Small intestine (tissue), 7 donors: ENCODE data around the gene GJC1. TPM values are rescaled to one million over a fixed set of nuclear protein-coding genes. Genes with fewer than 3 reads are reported as not detected.

Experiments used
- DNase-seq, 2 donors: peaks; one replicate each; pipeline versions ENCODE4 v3.0.0 to v3.0.0-alpha.2; 2013
- FAIRE-seq: peaks from 2 replicates; lab custom pipeline; 2012; peaks lifted over from hg19 to GRCh38; lab: Jason Lieb, UNC
- H3K27ac ChIP-seq, 3 donors: one replicate each; pipeline ENCODE4 v1.5.1; 2013; ENCODE audit warnings: low read length in 2 of 3, mild to moderate bottlenecking in 2 of 3, control low read depth in 1 of 3, inconsistent platforms in 1 of 3, low read depth in 1 of 3, moderate library complexity in 1 of 3
- H3K27me3 ChIP-seq, 3 donors: one replicate each; pipeline ENCODE4 v1.6.1; 2013; ENCODE audit warnings: low read length in 3 of 3, inconsistent platforms in 1 of 3; ENCODE audit not compliant: control insufficient read depth in 3 of 3, insufficient read depth in 3 of 3
- H3K36me3 ChIP-seq, 3 donors: one replicate each; pipeline ENCODE4 v1.6.1; 2013; ENCODE audit warnings: low read length in 3 of 3, inconsistent platforms in 1 of 3, low read depth in 1 of 3, mild to moderate bottlenecking in 1 of 3, moderate library complexity in 1 of 3; ENCODE audit not compliant: control insufficient read depth in 3 of 3, insufficient read depth in 2 of 3
- H3K4me1 ChIP-seq, 3 donors: one replicate each; pipeline ENCODE4 v1.6.1; 2013; ENCODE audit warnings: low read length in 2 of 3, inconsistent platforms in 1 of 3, low read depth in 1 of 3, mild to moderate bottlenecking in 1 of 3, moderate library complexity in 1 of 3; ENCODE audit not compliant: control insufficient read depth in 3 of 3, insufficient read depth in 2 of 3
- H3K4me3 ChIP-seq, 3 donors: one replicate each; pipeline ENCODE4 v1.5.1; 2013; ENCODE audit warnings: low read length in 3 of 3, control low read depth in 1 of 3, inconsistent platforms in 1 of 3, low read depth in 1 of 3, mild to moderate bottlenecking in 1 of 3, moderate library complexity in 1 of 3
- H3K9me3 ChIP-seq, 2 donors: one replicate each; pipeline ENCODE4 v1.6.1; 2013; ENCODE audit warnings: low read depth in 1 of 2, low read length in 1 of 2; ENCODE audit not compliant: control insufficient read depth in 2 of 2, insufficient read depth in 1 of 2
- WGBS, 3 donors: extraction: QIAGEN DNeasy Blood & Tissue Kit; methylation state at CpG; one replicate each; pipeline ENCODE4 v1.1.7; 2013; 5-methylcytosine and 5-hydroxymethylcytosine counted together
- polyA plus RNA-seq, 4 donors: library from polyadenylated mRNA; stranded (reverse) in 3 of 4; unstranded in 1 of 4; fragments of 200-250 nt in 3 of 4; fragments of 120-200 nt in 1 of 4; gene quantifications; one replicate each; pipeline versions ENCODE4 v1.2.1 to v1.2.3, GENCODE V29; 2013
- donor health status: healthy with polysubstance abuse.
- donor health status: control.
- donor health status: control.
- donor health status: Bipolar disorder and iron deficiency.
- donor health status: healthy.

GJC1 gene
- polyA plus RNA-seq, 4 donors = 3.2 to 4.7 TPM; not detected in 2

- H3K4me1 ChIP-seq = peaks cover 0 to 9% (median 0%) of the 10 kb centered on the region in 3 donors
- no peaks in the 10 kb centered on the region for H3K36me3 ChIP-seq
- no peak overlapping the region for H3K27ac ChIP-seq
- DNase-seq (no peak), FAIRE-seq (no peak)
- no peaks in the 10 kb centered on the region for H3K9me3 ChIP-seq
- H3K27me3 ChIP-seq = peaks cover 0 to 12% (median 0%) of the 10 kb centered on the region in 3 donors
- WGBS, 3 donors = 59 to 69% (median 68%) methylated on average over 10 to 11 of the region's 11 CpGs
- no peak overlapping the region for H3K4me3 ChIP-seq
Measured at GRCh38 chr17:44770166-44770925, 59.7 kb downstream of the GJC1 start.

- Histone ChIP-seq H3K9me3 (no peaks in the 10 kb centered on the region), H3K27ac (no peak overlapping the region), H3K27me3 (peaks cover 0 to 12% (median 0%) of the 10 kb centered on the region in 3 donors), H3K4me3 (no peak overlapping the region), H3K36me3 (no peaks in the 10 kb centered on the region), H3K4me1 (peaks cover 0 to 5% (median 0%) of the 10 kb centered on the region in 3 donors)
- WGBS, 3 donors = 45 to 72% (median 50%) methylated on average over 12 to 15 of the region's 15 CpGs
- DNase-seq = no peak
- no peak for FAIRE-seq
Measured at GRCh38 chr17:44769647-44770084, 60.4 kb downstream of the GJC1 start.

- FAIRE-seq = no peak
- WGBS, 3 donors = 47 to 61% (median 49%) methylated on average over 5 to 6 of the region's 6 CpGs
- no peak for DNase-seq
Measured at GRCh38 chr17:44769230-44769629, 60.9 kb downstream of the GJC1 start.

GRCh38 chr17:44768505-44769142 is 61.5 kb downstream of the GJC1 start:
- H3K27me3 ChIP-seq = peaks cover 0 to 14% (median 0%) of the 10 kb centered on the region in 3 donors
- no peaks in the 10 kb centered on the region for H3K4me1 ChIP-seq
- no peak for DNase-seq
- no peak for FAIRE-seq
- no peak overlapping the region for H3K4me3 ChIP-seq
- 68 to 69% (median 69%) methylated on average over 11 of the region's 11 CpGs for WGBS, 3 donors
- H3K9me3 ChIP-seq = no peaks in the 10 kb centered on the region
- H3K27ac ChIP-seq = no peak overlapping the region
- no peaks in the 10 kb centered on the region for H3K36me3 ChIP-seq

More at GRCh38 chr17:44769230-44769629, 60.9 kb downstream of the GJC1 start:
- H3K27ac ChIP-seq = no peak overlapping the region
- no peaks in the 10 kb centered on the region for H3K9me3 ChIP-seq
- no peaks in the 10 kb centered on the region for H3K36me3 ChIP-seq
- peaks cover 0 to 2% (median 0%) of the 10 kb centered on the region in 3 donors for H3K4me1 ChIP-seq
- H3K4me3 ChIP-seq = no peak overlapping the region
- peaks cover 0 to 14% (median 0%) of the 10 kb centered on the region in 3 donors for H3K27me3 ChIP-seq

GRCh38 chr17:44767493-44767892 is 62.6 kb downstream of the GJC1 start:
- no peak overlapping the region for H3K4me3 ChIP-seq
- no peak overlapping the region for H3K27ac ChIP-seq
- H3K36me3 ChIP-seq = no peaks in the 10 kb centered on the region
- 47 to 48% (median 48%) methylated on average over 4 of the region's 4 CpGs for WGBS, 3 donors
- DNase-seq (no peak), FAIRE-seq (no peak)
- H3K27me3 ChIP-seq = peaks cover 0 to 12% (median 0%) of the 10 kb centered on the region in 3 donors
- H3K4me1 ChIP-seq = no peaks in the 10 kb centered on the region
- H3K9me3 ChIP-seq = no peaks in the 10 kb centered on the region

- Histone ChIP-seq H3K4me1 (no peaks in the 10 kb centered on the region), H3K27ac (no peak overlapping the region), H3K4me3 (no peak overlapping the region), H3K27me3 (peaks cover 0 to 13% (median 0%) of the 10 kb centered on the region in 3 donors), H3K9me3 (no peaks in the 10 kb centered on the region), H3K36me3 (no peaks in the 10 kb centered on the region)
- no peak for DNase-seq
- 33 to 55% (median 41%) methylated on average over 8 of the region's 8 CpGs for WGBS, 3 donors
- no peak for FAIRE-seq
Measured at GRCh38 chr17:44766409-44767038, 63.6 kb downstream of the GJC1 start.

GRCh38 chr17:44765965-44766364 is 64.1 kb downstream of the GJC1 start:
- DNase-seq (no peak), FAIRE-seq (no peak)
- Histone ChIP-seq H3K9me3 (no peaks in the 10 kb centered on the region), H3K4me1 (no peaks in the 10 kb centered on the region), H3K36me3 (no peaks in the 10 kb centered on the region), H3K27ac (no peak overlapping the region), H3K27me3 (peaks cover 0 to 15% (median 0%) of the 10 kb centered on the region in 3 donors), H3K4me3 (no peak overlapping the region)
- WGBS, 3 donors = 41 to 58% (median 45%) methylated on average over 9 to 11 of the region's 11 CpGs

GRCh38 chr17:44763170-44763569 is 66.9 kb downstream of the GJC1 start:
- 74 to 87% (median 74%) methylated on average over 5 of the region's 5 CpGs for WGBS, 3 donors
- FAIRE-seq = no peak
- peaks cover 0 to 32% (median 9%) of the 10 kb centered on the region in 3 donors for H3K27me3 ChIP-seq

More at GRCh38 chr17:44763170-44763569, 66.9 kb downstream of the GJC1 start:
- Histone ChIP-seq H3K4me1 (peaks cover 0 to 5% (median 0%) of the 10 kb centered on the region in 3 donors), H3K27ac (no peak overlapping the region), H3K4me3 (no peak overlapping the region), H3K9me3 (no peaks in the 10 kb centered on the region), H3K36me3 (no peaks in the 10 kb centered on the region)
- no peak for DNase-seq
